ENCODE data around the gene PIK3CB.
A peak's percentile ranks its signal among the peaks of the same experiment; 100 is the strongest.

Gene PIK3CB

GRCh38 chr3:138846262-138846791, 11.6 kb upstream of the PIK3CB start:
- TF ChIP-seq TEAD4 (IDR thresholded peaks at IDR 0.05) (no peak), CEBPB (IDR thresholded peaks at IDR 0.05) (0 out of 2 replicates have a peak, but pooled peaks have one; percentile 26)

GRCh38 chr3:138845771-138846173, 11.0 kb upstream of the PIK3CB start:
- TF ChIP-seq CREB1 (IDR thresholded peaks at IDR 0.05; ENCODE audit: low read depth) (no peak), TEAD4 (IDR thresholded peaks at IDR 0.05) (no peak), NFIC (IDR thresholded peaks at IDR 0.05) (no peak), TAF1 (IDR thresholded peaks at IDR 0.05; ENCODE audit: low read depth) (no peak), CEBPB (IDR thresholded peaks at IDR 0.05) (no peak), YY1 (IDR thresholded peaks at IDR 0.05; ENCODE audit: low read depth) (no peak), TCF12 (IDR thresholded peaks at IDR 0.05; ENCODE audit: low read depth) (no peak)
- TF ChIP-seq, protein P1, sequence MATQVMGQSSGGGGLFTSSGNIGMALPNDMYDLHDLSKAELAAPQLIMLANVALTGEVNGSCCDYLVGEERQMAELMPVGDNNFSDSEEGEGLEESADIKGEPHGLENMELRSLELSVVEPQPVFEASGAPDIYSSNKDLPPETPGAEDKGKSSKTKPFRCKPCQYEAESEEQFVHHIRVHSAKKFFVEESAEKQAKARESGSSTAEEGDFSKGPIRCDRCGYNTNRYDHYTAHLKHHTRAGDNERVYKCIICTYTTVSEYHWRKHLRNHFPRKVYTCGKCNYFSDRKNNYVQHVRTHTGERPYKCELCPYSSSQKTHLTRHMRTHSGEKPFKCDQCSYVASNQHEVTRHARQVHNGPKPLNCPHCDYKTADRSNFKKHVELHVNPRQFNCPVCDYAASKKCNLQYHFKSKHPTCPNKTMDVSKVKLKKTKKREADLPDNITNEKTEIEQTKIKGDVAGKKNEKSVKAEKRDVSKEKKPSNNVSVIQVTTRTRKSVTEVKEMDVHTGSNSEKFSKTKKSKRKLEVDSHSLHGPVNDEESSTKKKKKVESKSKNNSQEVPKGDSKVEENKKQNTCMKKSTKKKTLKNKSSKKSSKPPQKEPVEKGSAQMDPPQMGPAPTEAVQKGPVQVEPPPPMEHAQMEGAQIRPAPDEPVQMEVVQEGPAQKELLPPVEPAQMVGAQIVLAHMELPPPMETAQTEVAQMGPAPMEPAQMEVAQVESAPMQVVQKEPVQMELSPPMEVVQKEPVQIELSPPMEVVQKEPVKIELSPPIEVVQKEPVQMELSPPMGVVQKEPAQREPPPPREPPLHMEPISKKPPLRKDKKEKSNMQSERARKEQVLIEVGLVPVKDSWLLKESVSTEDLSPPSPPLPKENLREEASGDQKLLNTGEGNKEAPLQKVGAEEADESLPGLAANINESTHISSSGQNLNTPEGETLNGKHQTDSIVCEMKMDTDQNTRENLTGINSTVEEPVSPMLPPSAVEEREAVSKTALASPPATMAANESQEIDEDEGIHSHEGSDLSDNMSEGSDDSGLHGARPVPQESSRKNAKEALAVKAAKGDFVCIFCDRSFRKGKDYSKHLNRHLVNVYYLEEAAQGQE (IDR thresholded peaks at IDR 0.05; ENCODE audit: low read depth), result no peak

DNA sequence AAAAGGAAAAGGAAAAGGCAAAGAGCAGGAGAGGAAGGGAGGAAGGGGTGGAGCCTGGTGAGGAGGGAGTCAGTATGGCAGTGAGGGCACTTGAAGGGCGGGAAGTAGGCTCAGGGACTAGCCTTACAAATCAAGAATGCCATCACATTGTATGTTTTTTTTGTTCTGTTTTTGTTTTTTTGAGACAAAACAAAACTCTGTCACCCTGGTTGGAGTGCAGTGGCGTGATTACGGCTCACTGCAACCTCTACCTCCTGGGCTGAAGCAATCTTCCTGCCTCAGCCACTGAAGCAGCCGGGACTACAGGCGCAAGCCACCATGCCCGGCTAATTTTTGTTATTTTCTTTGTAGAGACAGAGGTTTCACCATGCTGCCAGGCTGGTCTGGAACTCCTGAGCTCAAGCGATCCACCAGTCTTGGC, 10.5 kb upstream of the PIK3CB start:
- TF ChIP-seq TCF12 (IDR thresholded peaks at IDR 0.05; ENCODE audit: low read depth) (no peak), CEBPB (IDR thresholded peaks at IDR 0.05) (no peak), RAD21 (IDR thresholded peaks at IDR 0.05; ENCODE audit: low read depth) (no peak), CREB1 (IDR thresholded peaks at IDR 0.05; ENCODE audit: low read depth) (no peak)

DNA sequence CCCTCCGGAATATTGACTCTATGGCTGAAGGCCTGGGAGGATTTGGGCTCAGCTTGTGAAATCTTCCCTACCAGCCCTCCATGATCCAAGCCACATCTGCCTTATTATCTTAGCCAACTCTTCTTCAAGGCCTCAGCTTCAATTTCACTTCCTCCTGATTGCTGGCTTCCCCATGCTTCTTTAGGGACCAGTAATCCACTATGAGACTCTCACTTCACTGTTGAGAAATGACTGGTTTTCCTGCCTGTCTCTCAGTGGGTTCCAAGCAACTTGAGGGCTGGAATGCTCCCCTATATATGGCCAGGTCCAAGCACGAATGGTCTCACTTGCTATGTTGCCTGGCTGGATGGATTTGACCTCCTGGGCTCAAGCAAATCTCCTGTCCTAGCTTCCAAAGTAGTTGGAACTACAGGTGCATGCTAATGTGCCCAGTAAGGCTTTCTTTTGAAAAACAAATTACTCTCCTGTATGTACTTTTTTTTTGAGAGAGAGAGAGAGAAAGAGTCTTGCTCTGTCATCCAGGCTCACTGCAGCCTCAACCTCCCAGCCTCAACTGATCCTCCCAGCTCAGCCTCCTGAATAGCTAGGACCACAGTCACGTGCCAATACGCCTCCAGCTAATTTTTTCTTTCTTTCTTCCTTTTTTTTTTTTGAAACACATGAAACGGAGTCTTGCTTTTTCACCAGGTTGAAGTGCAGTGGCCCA, 7.9 kb upstream of the PIK3CB start:
- TF ChIP-seq YY1 (IDR thresholded peaks at IDR 0.05; ENCODE audit: low read depth), result no peak
- no peak for TF ChIP-seq RAD21 (IDR thresholded peaks at IDR 0.05; ENCODE audit: low read depth)
- TF ChIP-seq FOXM1 (IDR thresholded peaks at IDR 0.05; ENCODE audit: borderline replicate concordance, low read depth), result no peak
- no peak for TF ChIP-seq EP300 (IDR thresholded peaks at IDR 0.05; ENCODE audit: borderline replicate concordance)
- no peak for TF ChIP-seq CREB1 (IDR thresholded peaks at IDR 0.05; ENCODE audit: low read depth)
- TF ChIP-seq NFIC (IDR thresholded peaks at IDR 0.05), result no peak
- no peak for TF ChIP-seq ZBTB7A (IDR thresholded peaks at IDR 0.05; ENCODE audit: low read depth)

GRCh38 chr3:138835397-138835757, 649 bp upstream of the PIK3CB start:
- no peak for TF ChIP-seq NFIC (IDR thresholded peaks at IDR 0.05)
- no peak for TF ChIP-seq ZBTB7A (IDR thresholded peaks at IDR 0.05; ENCODE audit: low read depth)
- no peak for TF ChIP-seq MAX (IDR thresholded peaks at IDR 0.05)
- TF ChIP-seq, protein P1 (IDR thresholded peaks at IDR 0.05; ENCODE audit: low read depth), result no peak
- TF ChIP-seq, protein P2, sequence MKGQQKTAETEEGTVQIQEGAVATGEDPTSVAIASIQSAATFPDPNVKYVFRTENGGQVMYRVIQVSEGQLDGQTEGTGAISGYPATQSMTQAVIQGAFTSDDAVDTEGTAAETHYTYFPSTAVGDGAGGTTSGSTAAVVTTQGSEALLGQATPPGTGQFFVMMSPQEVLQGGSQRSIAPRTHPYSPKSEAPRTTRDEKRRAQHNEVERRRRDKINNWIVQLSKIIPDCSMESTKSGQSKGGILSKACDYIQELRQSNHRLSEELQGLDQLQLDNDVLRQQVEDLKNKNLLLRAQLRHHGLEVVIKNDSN (IDR thresholded peaks at IDR 0.05), result no peak
- TF ChIP-seq CEBPB (IDR thresholded peaks at IDR 0.05), result no peak
- no peak for TF ChIP-seq TAF1 (IDR thresholded peaks at IDR 0.05; ENCODE audit: low read depth)
- TF ChIP-seq TEAD4 (IDR thresholded peaks at IDR 0.05), result no peak
- no peak for TF ChIP-seq YY1 (IDR thresholded peaks at IDR 0.05; ENCODE audit: low read depth)
- no peak for TF ChIP-seq RAD21 (IDR thresholded peaks at IDR 0.05; ENCODE audit: low read depth)
- TF ChIP-seq CREB1 (IDR thresholded peaks at IDR 0.05; ENCODE audit: low read depth), result no peak
- no peak for TF ChIP-seq EGR1 (IDR thresholded peaks at IDR 0.05)
- no peak; the same call in 1 of the 2 replicates for TF ChIP-seq EP300 (IDR thresholded peaks at IDR 0.05; ENCODE audit: borderline replicate concordance)
- TF ChIP-seq FOXM1 (IDR thresholded peaks at IDR 0.05; ENCODE audit: borderline replicate concordance, low read depth), result no peak
- TF ChIP-seq TCF12 (IDR thresholded peaks at IDR 0.05; ENCODE audit: low read depth), result no peak

GRCh38 chr3:138833899-138834595, 681 bp downstream of the PIK3CB start:
- TF ChIP-seq CREB1 (IDR thresholded peaks at IDR 0.05; ENCODE audit: low read depth) (no peak), MAX (IDR thresholded peaks at IDR 0.05) (no peak), ZBTB7A (IDR thresholded peaks at IDR 0.05; ENCODE audit: low read depth) (peak; percentile 85), EGR1 (IDR thresholded peaks at IDR 0.05) (no peak), CEBPB (IDR thresholded peaks at IDR 0.05) (peak; percentile 28; the same call in 1 of the 2 replicates), FOXM1 (IDR thresholded peaks at IDR 0.05; ENCODE audit: borderline replicate concordance, low read depth) (no peak)

Measured in Ishikawa (cell line).